ENCODE measurements around the gene PLPP1. TPM values are rescaled to one million over a fixed set of nuclear protein-coding genes. Genes with fewer than 3 reads are reported as not detected.

Gene PLPP1
- total and polyA plus RNA-seq, 2 of the 13 experiments (the other 11 are each of a cell fraction or from before 2014, with no cell fraction given), result 7.3 to 12.1 TPM

DNA sequence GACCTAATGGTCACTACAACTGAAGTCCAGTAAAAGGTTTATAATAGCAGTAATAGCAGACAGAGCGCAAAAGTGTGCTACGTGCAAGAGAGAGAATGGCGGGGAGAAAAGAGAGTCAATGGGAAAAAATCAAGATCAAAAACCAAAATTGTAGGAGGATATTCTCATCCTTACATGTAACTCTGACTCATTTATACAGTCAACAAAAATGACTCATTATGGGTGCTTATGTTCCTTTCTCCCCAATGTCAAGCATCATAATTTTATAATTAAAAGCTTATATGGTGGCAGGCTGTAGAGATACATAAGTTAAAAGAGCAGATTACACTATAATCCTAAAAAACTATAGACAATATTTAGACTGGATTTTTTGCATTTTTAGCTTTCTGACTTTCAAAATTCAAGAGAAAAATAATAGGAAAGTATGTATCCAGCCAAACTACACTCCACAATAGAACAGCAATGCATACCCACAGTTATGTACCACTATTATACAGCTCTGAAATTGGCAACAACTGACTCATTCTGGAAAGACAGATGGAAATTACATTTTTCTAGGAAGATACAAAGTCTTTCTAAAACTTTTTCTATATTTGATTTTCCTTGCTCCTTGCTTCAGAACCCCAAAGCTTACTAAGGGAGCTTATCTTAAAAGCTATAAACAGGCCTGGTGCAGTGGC, 78.4 kb downstream of the PLPP1 start (continued):
- no peak for TF ChIP-seq ZBTB2 (CRISPR knock-in tag; IDR thresholded peaks at IDR 0.05; ENCODE audit: low read depth)

- Histone ChIP-seq H3K27me3 (ENCODE audit: control insufficient read depth in 1 of 2, insufficient read depth in 2 of 2, low read length in 2 of 2) (no peaks in the 10 kb centered on the region), H3K4me2 (ENCODE audit: low read depth, low read length) (no peak overlapping the region), H3K36me3 (replicated peaks in 1 of 2; ENCODE audit: control insufficient read depth in 1 of 2, insufficient read depth in 2 of 2, low read length in 2 of 2) (no peaks in the 10 kb centered on the region), H3K9ac (ENCODE audit: insufficient read depth, low read depth, low read length) (no peak overlapping the region), H4K20me1 (ENCODE audit: insufficient read depth, low read length) (no peaks in the 10 kb centered on the region), H3K4me1 (ENCODE audit: insufficient read depth, low read length) (no peaks in the 10 kb centered on the region), H3K27ac (ENCODE audit: extremely low read length, insufficient read depth, low read length) (no peak overlapping the region), H3K4me3 (replicated peaks in 1 of 3; ENCODE audit: insufficient read depth in 1 of 3, low read depth in 2 of 3, low read length in 3 of 3) (no peak overlapping the region), H3K79me2 (ENCODE audit: insufficient read depth, low read length) (no peaks in the 10 kb centered on the region), H3K9me3 (ENCODE audit: low read length) (no peaks in the 10 kb centered on the region), H2AFZ (ENCODE audit: low read length) (no peak overlapping the region)
- no peak for ATAC-seq
- intact Hi-C loops (cut with micrococcal nuclease; ENCODE audit: unreplicated experiment), result no loop called here
- TF ChIP-seq, protein P1, sequence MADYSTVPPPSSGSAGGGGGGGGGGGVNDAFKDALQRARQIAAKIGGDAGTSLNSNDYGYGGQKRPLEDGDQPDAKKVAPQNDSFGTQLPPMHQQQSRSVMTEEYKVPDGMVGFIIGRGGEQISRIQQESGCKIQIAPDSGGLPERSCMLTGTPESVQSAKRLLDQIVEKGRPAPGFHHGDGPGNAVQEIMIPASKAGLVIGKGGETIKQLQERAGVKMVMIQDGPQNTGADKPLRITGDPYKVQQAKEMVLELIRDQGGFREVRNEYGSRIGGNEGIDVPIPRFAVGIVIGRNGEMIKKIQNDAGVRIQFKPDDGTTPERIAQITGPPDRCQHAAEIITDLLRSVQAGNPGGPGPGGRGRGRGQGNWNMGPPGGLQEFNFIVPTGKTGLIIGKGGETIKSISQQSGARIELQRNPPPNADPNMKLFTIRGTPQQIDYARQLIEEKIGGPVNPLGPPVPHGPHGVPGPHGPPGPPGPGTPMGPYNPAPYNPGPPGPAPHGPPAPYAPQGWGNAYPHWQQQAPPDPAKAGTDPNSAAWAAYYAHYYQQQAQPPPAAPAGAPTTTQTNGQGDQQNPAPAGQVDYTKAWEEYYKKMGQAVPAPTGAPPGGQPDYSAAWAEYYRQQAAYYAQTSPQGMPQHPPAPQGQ (CRISPR knock-in tag; IDR thresholded peaks at IDR 0.05; ENCODE audit: borderline replicate concordance), result no peak
- no peak for TF ChIP-seq AGO1 (IDR thresholded peaks at IDR 0.05; ENCODE audit: low read depth, low read length, poor library complexity, severe bottlenecking)
- TF ChIP-seq MXI1 (IDR thresholded peaks at IDR 0.05; ENCODE audit: borderline replicate concordance, low read depth, low read length), result no peak
- no peak for TF ChIP-seq ZFP36 (IDR thresholded peaks at IDR 0.05; ENCODE audit: borderline replicate concordance, low read depth, low read length, partially characterized antibody)
- no peak for TF ChIP-seq SP4 (CRISPR knock-in tag; IDR thresholded peaks at IDR 0.05)
- no peak for TF ChIP-seq SAFB2 (CRISPR knock-in tag; IDR thresholded peaks at IDR 0.05; ENCODE audit: borderline replicate concordance, low read depth)
- no peak for TF ChIP-seq ELF4 (CRISPR knock-in tag; IDR thresholded peaks at IDR 0.05; ENCODE audit: borderline replicate concordance)
- no peak for TF ChIP-seq NFE2L2 (IDR thresholded peaks at IDR 0.05; ENCODE audit: low read length)
- no peak for TF ChIP-seq NR2F2 (IDR thresholded peaks at IDR 0.05; ENCODE audit: borderline replicate concordance, low read depth)
- TF ChIP-seq, protein P2, sequence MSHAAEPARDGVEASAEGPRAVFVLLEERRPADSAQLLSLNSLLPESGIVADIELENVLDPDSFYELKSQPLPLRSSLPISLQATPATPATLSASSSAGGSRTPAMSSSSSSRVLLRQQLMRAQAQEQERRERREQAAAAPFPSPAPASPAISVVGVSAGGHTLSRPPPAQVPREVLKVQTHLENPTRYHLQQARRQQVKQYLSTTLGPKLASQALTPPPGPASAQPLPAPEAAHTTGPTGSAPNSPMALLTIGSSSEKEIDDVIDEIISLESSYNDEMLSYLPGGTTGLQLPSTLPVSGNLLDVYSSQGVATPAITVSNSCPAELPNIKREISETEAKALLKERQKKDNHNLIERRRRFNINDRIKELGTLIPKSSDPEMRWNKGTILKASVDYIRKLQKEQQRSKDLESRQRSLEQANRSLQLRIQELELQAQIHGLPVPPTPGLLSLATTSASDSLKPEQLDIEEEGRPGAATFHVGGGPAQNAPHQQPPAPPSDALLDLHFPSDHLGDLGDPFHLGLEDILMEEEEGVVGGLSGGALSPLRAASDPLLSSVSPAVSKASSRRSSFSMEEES (CRISPR knock-in tag; IDR thresholded peaks at IDR 0.05), result no peak
- TF ChIP-seq ZZZ3 (CRISPR knock-in tag; IDR thresholded peaks at IDR 0.05; ENCODE audit: borderline replicate concordance), result no peak
- no peak for TF ChIP-seq ZNF850 (CRISPR knock-in tag; conservative IDR thresholded peaks at IDR 0.05)
- no peak for TF ChIP-seq FOXA3 (CRISPR knock-in tag; IDR thresholded peaks at IDR 0.05)
- TF ChIP-seq NBN (conservative IDR thresholded peaks at IDR 0.05), result no peak
- TF ChIP-seq ZNF614 (CRISPR knock-in tag; IDR thresholded peaks at IDR 0.05; ENCODE audit: borderline replicate concordance), result no peak
- no peak for TF ChIP-seq ZNF879 (CRISPR knock-in tag; IDR thresholded peaks at IDR 0.05)
- DNase-seq (ENCODE audit: low spot score), result no peak
- POLR2A ChIA-PET, result no interaction called here
- BruUV-seq (replicated peaks), result no TSS peak
- no peak for FAIRE-seq
- WGBS (ENCODE audit: low lambda C conversion rate), result 91% methylated on average over 2 of the region's 2 CpGs
- CTCF ChIA-PET (ENCODE audit: low intra/inter-chr PET ratio, low total read pairs), result no interaction called here
- in situ Hi-C loops (cut with HindIII; ENCODE audit: extremely low pct_ligation_motif_present, low pct_unique_long_range_greater_than_20kb), result no loop called here
These were observed 80.5 kb downstream of the PLPP1 start for GRCh38 chr5:55454282-55454681.

Measured in HepG2 (cell line).